T-helper 17 cell (primary cell): ENCODE data around the gene RAB21. TPM values are rescaled to one million over a fixed set of nuclear protein-coding genes. Genes with fewer than 3 reads are reported as not detected.
"Not testable (repeated sequence)": the region's sequence is repeated elsewhere in the genome, so short reads cannot be mapped to it uniquely, and the experiment has no call there.

Experiments used
- ATAC-seq: fragments of 150-1000 bp; cut with Tn5 transposase; 2 replicates; pipeline ENCODE4 v1.10.0; 2021; ENCODE audit warnings: mild to moderate bottlenecking, moderate library complexity
- DNase-seq, 3 donors: peaks; one replicate each; pipeline versions ENCODE4 v3.0.0 to v3.0.0-alpha.2; 2020 to 2021
- H3K9me3 ChIP-seq: one replicate; pipeline ENCODE4 v1.7.0; 2013; ENCODE audit warnings: low read length, mild to moderate bottlenecking; ENCODE audit not compliant: control insufficient read depth, poor library complexity, severe bottlenecking
- H3K27ac Mint-ChIP-seq: one replicate; pipeline ENCODE4 v1.8.0; 2022; ENCODE audit warnings: mild to moderate bottlenecking, moderate library complexity, mixed read lengths
- H3K27me3 Mint-ChIP-seq: one replicate; pipeline ENCODE4 v1.8.0; 2022; ENCODE audit warnings: mixed read lengths
- H3K36me3 Mint-ChIP-seq: one replicate; pipeline ENCODE4 v1.8.0; 2022; ENCODE audit warnings: low read depth, mixed read lengths
- H3K4me1 Mint-ChIP-seq: one replicate; pipeline ENCODE4 v1.8.0; 2022; ENCODE audit warnings: mild to moderate bottlenecking, mixed read lengths
- H3K4me3 Mint-ChIP-seq: one replicate; pipeline ENCODE4 v1.8.0; 2022; ENCODE audit warnings: mild to moderate bottlenecking, moderate library complexity, mixed read lengths
- total RNA-seq, 4 donors: library from RNA in 2 of 4; stranded (reverse) in 2 of 4; gene quantifications; one replicate each; pipeline ENCODE4 v1.2.3 and lab custom pipeline; 2022 to 2026

The RAB21 gene
- total RNA-seq, 2 donors from 2014 or later: 58.8 to 68.8 TPM

GRCh38 chr12:71791473-71792150 is 36.9 kb downstream of the RAB21 start:
- H3K4me1 Mint-ChIP-seq: peaks cover 7% of the 10 kb centered on the region
- H3K27ac Mint-ChIP-seq: no peak overlapping the region

GRCh38 chr12:71792599-71792998 is 37.9 kb downstream of the RAB21 start:
- no peak for ATAC-seq
- no peak overlapping the region for H3K4me3 Mint-ChIP-seq
- H3K4me1 Mint-ChIP-seq: peaks cover 4% of the 10 kb centered on the region
- no peaks in the 10 kb centered on the region for H3K27me3 Mint-ChIP-seq
- H3K9me3 ChIP-seq: no peaks in the 10 kb centered on the region
- H3K27ac Mint-ChIP-seq: no peak overlapping the region
- H3K36me3 Mint-ChIP-seq: peaks cover 2% of the 10 kb centered on the region
- DNase-seq: no peak

More at GRCh38 chr12:71791473-71792150, 36.9 kb downstream of the RAB21 start:
- no peak for DNase-seq
- Mint-ChIP-seq H3K4me3 (peak overlapping the region; percentile 41), H3K27me3 (no peaks in the 10 kb centered on the region), H3K36me3 (peaks cover 4% of the 10 kb centered on the region)
- no peaks in the 10 kb centered on the region for H3K9me3 ChIP-seq
- peak; percentile 14 for ATAC-seq

- H3K27ac Mint-ChIP-seq: no peak overlapping the region
- H3K4me1 Mint-ChIP-seq: no peaks in the 10 kb centered on the region
- no peak for DNase-seq
- no peak overlapping the region for H3K4me3 Mint-ChIP-seq
- no peaks in the 10 kb centered on the region for H3K27me3 Mint-ChIP-seq
- H3K9me3 ChIP-seq: no peaks in the 10 kb centered on the region
- no peaks in the 10 kb centered on the region for H3K36me3 Mint-ChIP-seq
- ATAC-seq: no peak
Observed at GRCh38 chr12:71795901-71796300, 41.2 kb downstream of the RAB21 start.

GRCh38 chr12:71797531-71797930 is 42.9 kb downstream of the RAB21 start:
- ATAC-seq (no peak), DNase-seq (no peak)
- Mint-ChIP-seq H3K27ac (no peak overlapping the region), H3K27me3 (no peaks in the 10 kb centered on the region), H3K4me1 (no peaks in the 10 kb centered on the region), H3K4me3 (no peak overlapping the region), H3K36me3 (no peaks in the 10 kb centered on the region)
- no peaks in the 10 kb centered on the region for H3K9me3 ChIP-seq

GRCh38 chr12:71799106-71799505 is 44.4 kb downstream of the RAB21 start:
- no peak for ATAC-seq
- H3K4me3 Mint-ChIP-seq: no peak overlapping the region

GRCh38 chr12:71800177-71800576 is 45.5 kb downstream of the RAB21 start:
- DNase-seq: no peak
- Mint-ChIP-seq H3K27me3 (no peaks in the 10 kb centered on the region), H3K4me1 (no peaks in the 10 kb centered on the region), H3K27ac (no peak overlapping the region), H3K36me3 (no peaks in the 10 kb centered on the region), H3K4me3 (no peak overlapping the region)
- no peaks in the 10 kb centered on the region for H3K9me3 ChIP-seq
- no peak for ATAC-seq

More at GRCh38 chr12:71799106-71799505, 44.4 kb downstream of the RAB21 start:
- no peaks in the 10 kb centered on the region for H3K9me3 ChIP-seq
- H3K27ac Mint-ChIP-seq: no peak overlapping the region
- H3K27me3 Mint-ChIP-seq: no peaks in the 10 kb centered on the region
- no peak for DNase-seq
- no peaks in the 10 kb centered on the region for H3K4me1 Mint-ChIP-seq
- H3K36me3 Mint-ChIP-seq: no peaks in the 10 kb centered on the region

GRCh38 chr12:71804505-71804904 is 49.8 kb downstream of the RAB21 start:
- Mint-ChIP-seq H3K36me3 (peaks cover 3% of the 10 kb centered on the region), H3K4me1 (no peaks in the 10 kb centered on the region), H3K4me3 (no peak overlapping the region), H3K27me3 (peaks cover 23% of the 10 kb centered on the region), H3K27ac (no peak overlapping the region)
- DNase-seq: no peak
- ATAC-seq: no peak
- H3K9me3 ChIP-seq: no peaks in the 10 kb centered on the region

- Mint-ChIP-seq H3K4me1 (no peaks in the 10 kb centered on the region), H3K27me3 (peaks cover 39% of the 10 kb centered on the region), H3K4me3 (no peak overlapping the region), H3K36me3 (peaks cover 3% of the 10 kb centered on the region), H3K27ac (no peak overlapping the region)
- ATAC-seq: no peak
- no peak for DNase-seq
- no peaks in the 10 kb centered on the region for H3K9me3 ChIP-seq
Observed at GRCh38 chr12:71810921-71811320, 56.3 kb downstream of the RAB21 start.

GRCh38 chr12:71815242-71815641 is 60.6 kb downstream of the RAB21 start:
- not testable (repeated sequence) for H3K4me3 Mint-ChIP-seq, H3K27ac Mint-ChIP-seq, H3K9me3 ChIP-seq, ATAC-seq, DNase-seq, H3K36me3 Mint-ChIP-seq, H3K4me1 Mint-ChIP-seq
- peaks cover 15% of the 10 kb centered on the region for H3K27me3 Mint-ChIP-seq

GRCh38 chr12:71822088-71822487 is 67.4 kb downstream of the RAB21 start:
- not testable (repeated sequence) for H3K27ac Mint-ChIP-seq, H3K4me1 Mint-ChIP-seq, ATAC-seq

GRCh38 chr12:71828813-71829212 is 74.2 kb downstream of the RAB21 start:
- Mint-ChIP-seq H3K27ac (no peak overlapping the region), H3K27me3 (peaks cover 11% of the 10 kb centered on the region)

More at GRCh38 chr12:71822088-71822487, 67.4 kb downstream of the RAB21 start:
- H3K36me3 Mint-ChIP-seq, DNase-seq, H3K9me3 ChIP-seq, H3K4me3 Mint-ChIP-seq, H3K27me3 Mint-ChIP-seq: not testable (repeated sequence)

GRCh38 chr12:71837356-71837755 is 82.7 kb downstream of the RAB21 start:
- H3K27me3 Mint-ChIP-seq: peaks cover 11% of the 10 kb centered on the region
- H3K36me3 Mint-ChIP-seq: peaks cover 7% of the 10 kb centered on the region
- peaks cover 33% of the 10 kb centered on the region for H3K4me1 Mint-ChIP-seq
- ATAC-seq (no peak), DNase-seq (no peak)
- peak overlapping the region; percentile 47 for H3K4me3 Mint-ChIP-seq
- no peak overlapping the region for H3K27ac Mint-ChIP-seq
- H3K9me3 ChIP-seq: no peaks in the 10 kb centered on the region

More at GRCh38 chr12:71828813-71829212, 74.2 kb downstream of the RAB21 start:
- ATAC-seq: no peak
- DNase-seq: no peak
- no peaks in the 10 kb centered on the region for H3K9me3 ChIP-seq
- Mint-ChIP-seq H3K36me3 (no peaks in the 10 kb centered on the region), H3K4me3 (no peak overlapping the region), H3K4me1 (no peaks in the 10 kb centered on the region)

GRCh38 chr12:71838231-71838630 is 83.6 kb downstream of the RAB21 start:
- H3K9me3 ChIP-seq: no peaks in the 10 kb centered on the region
- H3K36me3 Mint-ChIP-seq: peaks cover 7% of the 10 kb centered on the region
- peaks cover 35% of the 10 kb centered on the region for H3K4me1 Mint-ChIP-seq
- H3K27ac Mint-ChIP-seq: peak overlapping the region; percentile 99
- no peak overlapping the region for H3K4me3 Mint-ChIP-seq
- peaks cover 8% of the 10 kb centered on the region for H3K27me3 Mint-ChIP-seq
- ATAC-seq (no peak), DNase-seq (no peak)

GRCh38 chr12:71838676-71839075 is 84.0 kb downstream of the RAB21 start:
- DNase-seq (no peak), ATAC-seq (no peak)
- Mint-ChIP-seq H3K27ac (peak overlapping the region; percentile 99), H3K27me3 (peaks cover 8% of the 10 kb centered on the region), H3K4me1 (peaks cover 35% of the 10 kb centered on the region), H3K4me3 (peak overlapping the region; percentile 98), H3K36me3 (peaks cover 7% of the 10 kb centered on the region)
- H3K9me3 ChIP-seq: no peaks in the 10 kb centered on the region
